GM23338 (cell line): Measurements from ENCODE around the gene NTRK3. TPM values are rescaled to one million over a fixed set of nuclear protein-coding genes. Genes with fewer than 3 reads are reported as not detected.

Experiments
- ATAC-seq: fragments of 200-7000 bp; cut with Tn5 transposase; 3 replicates; pipeline ENCODE4 v1.9.1; 2020
- DNase-seq: peaks from one replicate; pipeline ENCODE4 v3.0.0-alpha.2; 2015; ENCODE audit warnings: low spot score
- H2AFZ ChIP-seq: fragments of 200-600 bp; sonication (generic); 2 replicates; pipeline ENCODE4 v1.8.0; 2016; ENCODE audit warnings: antibody characterized with exemption, mild to moderate bottlenecking, moderate library complexity
- H3F3A ChIP-seq: fragments of 200-600 bp; sonication (generic); replicated peaks from 2 replicates; pipeline ENCODE4 v1.8.0; 2017; ENCODE audit warnings: antibody characterized with exemption, mixed run types, low read depth
- H3K27ac ChIP-seq: fragments of 200-600 bp; sonication (generic); 2 replicates; pipeline ENCODE4 v1.6.1; 2016; ENCODE audit warnings: low read depth
- H3K27me3 ChIP-seq: fragments of 200-600 bp; sonication (generic); 2 replicates; pipeline ENCODE4 v1.8.0; 2016; ENCODE audit warnings: mild to moderate bottlenecking, mixed run types, moderate library complexity; ENCODE audit not compliant: insufficient read depth
- H3K36me3 ChIP-seq: fragments of 200-600 bp; sonication (generic); 2 replicates; pipeline ENCODE4 v1.8.0; 2016; ENCODE audit warnings: mild to moderate bottlenecking; ENCODE audit not compliant: insufficient read depth
- H3K4me1 ChIP-seq: fragments of 200-600 bp; sonication (generic); 2 replicates; pipeline ENCODE4 v1.8.0; 2016; ENCODE audit warnings: mild to moderate bottlenecking, moderate library complexity; ENCODE audit not compliant: insufficient read depth
- H3K4me2 ChIP-seq: fragments of 200-600 bp; sonication (generic); 2 replicates; pipeline ENCODE4 v1.7.1; 2017; ENCODE audit warnings: mixed run types
- H3K4me3 ChIP-seq: fragments of 200-600 bp; sonication (generic); 2 replicates; pipeline ENCODE4 v1.6.1; 2016; ENCODE audit warnings: mixed run types
- H3K79me2 ChIP-seq: fragments of 200-600 bp; sonication (generic); replicated peaks from 2 replicates; pipeline ENCODE4 v1.8.0; 2017; ENCODE audit warnings: mild to moderate bottlenecking; ENCODE audit not compliant: insufficient read depth
- H3K9me2 ChIP-seq: fragments of 200-600 bp; sonication (generic); 2 replicates; pipeline ENCODE4 v1.8.0; 2017; ENCODE audit not compliant: insufficient read depth
- H4K20me1 ChIP-seq: fragments of 200-600 bp; sonication (generic); replicated peaks from 2 replicates; pipeline ENCODE4 v1.8.0; 2017; ENCODE audit warnings: mild to moderate bottlenecking; ENCODE audit not compliant: insufficient read depth
- H3K27ac Mint-ChIP-seq: 2 replicates; pipeline ENCODE4 v1.8.0; 2020; ENCODE audit warnings: inconsistent platforms, mild to moderate bottlenecking, moderate library complexity, mixed read lengths
- H3K27me3 Mint-ChIP-seq: 3 replicates; pipeline ENCODE4 v1.8.0; 2022; ENCODE audit warnings: low read depth, mild to moderate bottlenecking, moderate library complexity, mixed read lengths, inconsistent platforms; ENCODE audit not compliant: insufficient read depth, poor library complexity
- H3K36me3 Mint-ChIP-seq: 3 replicates; pipeline ENCODE4 v1.8.0; 2021; ENCODE audit warnings: low read depth, mild to moderate bottlenecking, inconsistent platforms, moderate library complexity, mixed read lengths
- H3K4me1 Mint-ChIP-seq: 3 replicates; pipeline ENCODE4 v1.8.0; 2020; ENCODE audit warnings: mild to moderate bottlenecking, inconsistent platforms, mixed read lengths
- H3K4me3 Mint-ChIP-seq: 3 replicates; pipeline ENCODE4 v1.8.0; 2021; ENCODE audit warnings: moderate library complexity, mild to moderate bottlenecking, inconsistent platforms, mixed read lengths
- H3K9me3 Mint-ChIP-seq: 3 replicates; pipeline ENCODE4 v1.8.0; 2020; ENCODE audit warnings: moderate library complexity, mild to moderate bottlenecking, inconsistent platforms, mixed read lengths
- CREB1 ChIP-seq: fragments of 250-450 bp; sonication (Bioruptor Pico); IDR thresholded peaks from 2 replicates; pipeline ENCODE4 v1.5.0; 2020; ENCODE audit warnings: low read depth, mild to moderate bottlenecking, moderate library complexity
- CTCF ChIP-seq, 2 experiments: fragments of 200-600 bp in 1 of 2; sonication (generic) in 1 of 2; conservative IDR thresholded peaks; 2 replicates each; pipeline versions ENCODE4 v1.5.1 to v1.6.1; 2016 to 2017; ENCODE audit warnings: antibody characterized with exemption in 2 of 2, low read depth in 2 of 2, mild to moderate bottlenecking in 2 of 2, moderate library complexity in 1 of 2
- ETS1 ChIP-seq: IDR thresholded peaks from 2 replicates; pipeline ENCODE4 v1.6.1; 2016; ENCODE audit warnings: antibody characterized with exemption
- EZH2 ChIP-seq: fragments of 200-600 bp; sonication (generic); IDR thresholded peaks from one replicate; pipeline ENCODE4 v1.8.0; 2017; ENCODE audit warnings: antibody characterized with exemption, mild to moderate bottlenecking, low read depth; ENCODE audit not compliant: unreplicated experiment
- EZH2phosphoT487 ChIP-seq: fragments of 200-600 bp; sonication (generic); IDR thresholded peaks from one replicate; pipeline ENCODE4 v1.8.1; 2018; ENCODE audit warnings: antibody characterized with exemption; ENCODE audit not compliant: unreplicated experiment
- JUNB ChIP-seq: IDR thresholded peaks from one replicate; pipeline ENCODE4 v1.6.1; 2016; ENCODE audit warnings: antibody characterized with exemption; ENCODE audit not compliant: unreplicated experiment
- NANOG ChIP-seq: IDR thresholded peaks from 2 replicates; pipeline ENCODE4 v1.6.1; 2016; ENCODE audit warnings: antibody characterized with exemption, borderline replicate concordance
- POLR2AphosphoS5 ChIP-seq: IDR thresholded peaks from 2 replicates; pipeline ENCODE4 v1.6.1; 2016; ENCODE audit warnings: antibody characterized with exemption, low read depth
- STAT1 ChIP-seq: IDR thresholded peaks from one replicate; pipeline ENCODE4 v1.6.1; 2016; ENCODE audit warnings: antibody characterized with exemption; ENCODE audit not compliant: unreplicated experiment
- ZNF114 ChIP-seq: fragments of 250-450 bp; sonication (Bioruptor Pico); IDR thresholded peaks from 2 replicates; pipeline ENCODE4 v1.5.0; 2020; ENCODE audit warnings: mild to moderate bottlenecking, moderate library complexity
- ZNF331 ChIP-seq: fragments of 250-450 bp; sonication (Bioruptor Pico); IDR thresholded peaks from 2 replicates; pipeline ENCODE4 v1.5.0; 2020; ENCODE audit warnings: low read depth, mild to moderate bottlenecking, moderate library complexity
- polyA plus RNA-seq: library from polyadenylated mRNA; unstranded; fragments of >200 nt; fragmentation: Nextera tagmentation; extraction: Ambion mirVana; gene quantifications from 2 replicates; pipeline ENCODE4 v1.2.1, GENCODE V29; 2016
- total RNA-seq: library from RNA; depleted of rRNA; stranded (reverse); fragments of >200 nt; shearing (Covaris generic); gene quantifications from 2 replicates; pipeline ENCODE4 v1.2.3, GENCODE V29; 2014
- TF ChIP-seq, protein P1 (sequence below): fragments of 250-450 bp; sonication (Bioruptor Pico); IDR thresholded peaks from 2 replicates; pipeline ENCODE4 v1.5.0; 2020; ENCODE audit warnings: mild to moderate bottlenecking, moderate library complexity
- TF ChIP-seq, protein P2 (sequence below): IDR thresholded peaks from one replicate; pipeline ENCODE4 v1.6.1; 2018; ENCODE audit warnings: antibody characterized with exemption; ENCODE audit not compliant: unreplicated experiment

NTRK3 gene
- total and polyA plus RNA-seq, 2 experiments from 2014 or later = 3.1 to 5.3 TPM

GRCh38 chr15:87816811-87817210 is 439.7 kb downstream of the NTRK3 start:
- TF ChIP-seq CREB1 (CRISPR knock-in tag) (no peak), JUNB (no peak), ZNF331 (CRISPR knock-in tag) (no peak), CTCF (conservative IDR thresholded peaks at IDR 0.05; ENCODE audit: low read depth in 2 of 2) (no peak), NANOG (no peak), ZNF114 (CRISPR knock-in tag) (no peak), STAT1 (no peak), ETS1 (no peak), EZH2 (no peak), POLR2AphosphoS5 (no peak), EZH2phosphoT487 (no peak)
- TF ChIP-seq, protein P1, sequence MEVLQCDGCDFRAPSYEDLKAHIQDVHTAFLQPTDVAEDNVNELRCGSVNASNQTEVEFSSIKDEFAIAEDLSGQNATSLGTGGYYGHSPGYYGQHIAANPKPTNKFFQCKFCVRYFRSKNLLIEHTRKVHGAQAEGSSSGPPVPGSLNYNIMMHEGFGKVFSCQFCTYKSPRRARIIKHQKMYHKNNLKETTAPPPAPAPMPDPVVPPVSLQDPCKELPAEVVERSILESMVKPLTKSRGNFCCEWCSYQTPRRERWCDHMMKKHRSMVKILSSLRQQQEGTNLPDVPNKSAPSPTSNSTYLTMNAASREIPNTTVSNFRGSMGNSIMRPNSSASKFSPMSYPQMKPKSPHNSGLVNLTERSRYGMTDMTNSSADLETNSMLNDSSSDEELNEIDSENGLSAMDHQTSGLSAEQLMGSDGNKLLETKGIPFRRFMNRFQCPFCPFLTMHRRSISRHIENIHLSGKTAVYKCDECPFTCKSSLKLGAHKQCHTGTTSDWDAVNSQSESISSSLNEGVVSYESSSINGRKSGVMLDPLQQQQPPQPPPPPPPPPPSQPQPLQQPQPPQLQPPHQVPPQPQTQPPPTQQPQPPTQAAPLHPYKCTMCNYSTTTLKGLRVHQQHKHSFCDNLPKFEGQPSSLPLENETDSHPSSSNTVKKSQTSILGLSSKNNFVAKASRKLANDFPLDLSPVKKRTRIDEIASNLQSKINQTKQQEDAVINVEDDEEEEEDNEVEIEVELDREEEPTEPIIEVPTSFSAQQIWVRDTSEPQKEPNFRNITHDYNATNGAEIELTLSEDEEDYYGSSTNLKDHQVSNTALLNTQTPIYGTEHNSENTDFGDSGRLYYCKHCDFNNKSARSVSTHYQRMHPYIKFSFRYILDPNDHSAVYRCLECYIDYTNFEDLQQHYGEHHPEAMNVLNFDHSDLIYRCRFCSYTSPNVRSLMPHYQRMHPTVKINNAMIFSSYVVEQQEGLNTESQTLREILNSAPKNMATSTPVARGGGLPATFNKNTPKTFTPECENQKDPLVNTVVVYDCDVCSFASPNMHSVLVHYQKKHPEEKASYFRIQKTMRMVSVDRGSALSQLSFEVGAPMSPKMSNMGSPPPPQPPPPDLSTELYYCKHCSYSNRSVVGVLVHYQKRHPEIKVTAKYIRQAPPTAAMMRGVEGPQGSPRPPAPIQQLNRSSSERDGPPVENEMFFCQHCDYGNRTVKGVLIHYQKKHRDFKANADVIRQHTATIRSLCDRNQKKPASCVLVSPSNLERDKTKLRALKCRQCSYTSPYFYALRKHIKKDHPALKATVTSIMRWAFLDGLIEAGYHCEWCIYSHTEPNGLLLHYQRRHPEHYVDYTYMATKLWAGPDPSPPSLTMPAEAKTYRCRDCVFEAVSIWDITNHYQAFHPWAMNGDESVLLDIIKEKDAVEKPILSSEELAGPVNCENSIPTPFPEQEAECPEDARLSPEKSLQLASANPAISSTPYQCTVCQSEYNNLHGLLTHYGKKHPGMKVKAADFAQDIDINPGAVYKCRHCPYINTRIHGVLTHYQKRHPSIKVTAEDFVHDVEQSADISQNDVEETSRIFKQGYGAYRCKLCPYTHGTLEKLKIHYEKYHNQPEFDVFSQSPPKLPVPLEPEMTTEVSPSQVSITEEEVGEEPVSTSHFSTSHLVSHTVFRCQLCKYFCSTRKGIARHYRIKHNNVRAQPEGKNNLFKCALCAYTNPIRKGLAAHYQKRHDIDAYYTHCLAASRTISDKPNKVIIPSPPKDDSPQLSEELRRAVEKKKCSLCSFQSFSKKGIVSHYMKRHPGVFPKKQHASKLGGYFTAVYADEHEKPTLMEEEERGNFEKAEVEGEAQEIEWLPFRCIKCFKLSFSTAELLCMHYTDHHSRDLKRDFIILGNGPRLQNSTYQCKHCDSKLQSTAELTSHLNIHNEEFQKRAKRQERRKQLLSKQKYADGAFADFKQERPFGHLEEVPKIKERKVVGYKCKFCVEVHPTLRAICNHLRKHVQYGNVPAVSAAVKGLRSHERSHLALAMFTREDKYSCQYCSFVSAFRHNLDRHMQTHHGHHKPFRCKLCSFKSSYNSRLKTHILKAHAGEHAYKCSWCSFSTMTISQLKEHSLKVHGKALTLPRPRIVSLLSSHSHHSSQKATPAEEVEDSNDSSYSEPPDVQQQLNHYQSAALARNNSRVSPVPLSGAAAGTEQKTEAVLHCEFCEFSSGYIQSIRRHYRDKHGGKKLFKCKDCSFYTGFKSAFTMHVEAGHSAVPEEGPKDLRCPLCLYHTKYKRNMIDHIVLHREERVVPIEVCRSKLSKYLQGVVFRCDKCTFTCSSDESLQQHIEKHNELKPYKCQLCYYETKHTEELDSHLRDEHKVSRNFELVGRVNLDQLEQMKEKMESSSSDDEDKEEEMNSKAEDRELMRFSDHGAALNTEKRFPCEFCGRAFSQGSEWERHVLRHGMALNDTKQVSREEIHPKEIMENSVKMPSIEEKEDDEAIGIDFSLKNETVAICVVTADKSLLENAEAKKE = no peak
- TF ChIP-seq, protein P2, sequence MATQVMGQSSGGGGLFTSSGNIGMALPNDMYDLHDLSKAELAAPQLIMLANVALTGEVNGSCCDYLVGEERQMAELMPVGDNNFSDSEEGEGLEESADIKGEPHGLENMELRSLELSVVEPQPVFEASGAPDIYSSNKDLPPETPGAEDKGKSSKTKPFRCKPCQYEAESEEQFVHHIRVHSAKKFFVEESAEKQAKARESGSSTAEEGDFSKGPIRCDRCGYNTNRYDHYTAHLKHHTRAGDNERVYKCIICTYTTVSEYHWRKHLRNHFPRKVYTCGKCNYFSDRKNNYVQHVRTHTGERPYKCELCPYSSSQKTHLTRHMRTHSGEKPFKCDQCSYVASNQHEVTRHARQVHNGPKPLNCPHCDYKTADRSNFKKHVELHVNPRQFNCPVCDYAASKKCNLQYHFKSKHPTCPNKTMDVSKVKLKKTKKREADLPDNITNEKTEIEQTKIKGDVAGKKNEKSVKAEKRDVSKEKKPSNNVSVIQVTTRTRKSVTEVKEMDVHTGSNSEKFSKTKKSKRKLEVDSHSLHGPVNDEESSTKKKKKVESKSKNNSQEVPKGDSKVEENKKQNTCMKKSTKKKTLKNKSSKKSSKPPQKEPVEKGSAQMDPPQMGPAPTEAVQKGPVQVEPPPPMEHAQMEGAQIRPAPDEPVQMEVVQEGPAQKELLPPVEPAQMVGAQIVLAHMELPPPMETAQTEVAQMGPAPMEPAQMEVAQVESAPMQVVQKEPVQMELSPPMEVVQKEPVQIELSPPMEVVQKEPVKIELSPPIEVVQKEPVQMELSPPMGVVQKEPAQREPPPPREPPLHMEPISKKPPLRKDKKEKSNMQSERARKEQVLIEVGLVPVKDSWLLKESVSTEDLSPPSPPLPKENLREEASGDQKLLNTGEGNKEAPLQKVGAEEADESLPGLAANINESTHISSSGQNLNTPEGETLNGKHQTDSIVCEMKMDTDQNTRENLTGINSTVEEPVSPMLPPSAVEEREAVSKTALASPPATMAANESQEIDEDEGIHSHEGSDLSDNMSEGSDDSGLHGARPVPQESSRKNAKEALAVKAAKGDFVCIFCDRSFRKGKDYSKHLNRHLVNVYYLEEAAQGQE = no peak
- Mint-ChIP-seq H3K27ac (no peak overlapping the region), H3K9me3 (no peaks in the 10 kb centered on the region), H3K36me3 (no peaks in the 10 kb centered on the region), H3K27me3 (peaks cover 1% of the 10 kb centered on the region), H3K4me1 (no peaks in the 10 kb centered on the region), H3K4me3 (no peak overlapping the region)
- Histone ChIP-seq H3K27ac (no peak overlapping the region), H3K27me3 (no peaks in the 10 kb centered on the region), H2AFZ (no peak overlapping the region), H3K4me3 (no peak overlapping the region), H3K9me2 (no peaks in the 10 kb centered on the region), H3K4me1 (no peaks in the 10 kb centered on the region), H3K4me2 (no peak overlapping the region), H3K79me2 (no peaks in the 10 kb centered on the region), H4K20me1 (no peaks in the 10 kb centered on the region), H3K36me3 (no peaks in the 10 kb centered on the region), H3F3A (no peaks in the 10 kb centered on the region)
- ATAC-seq (no peak), DNase-seq (no peak)
